ENCODE measurements around the gene TRIML1. TPM values are rescaled to one million over a fixed set of nuclear protein-coding genes. Genes with fewer than 3 reads are reported as not detected.

TRIML1 gene
- total RNA-seq, 4 donors from 2014 or later: not detected

- Histone ChIP-seq H3K9me3 (peaks cover 0 to 12% (median 0%) of the 10 kb centered on the region in 4 donors), H3K36me3 (no peaks in the 10 kb centered on the region), H3K27ac (no peak overlapping the region), H3K4me1 (no peaks in the 10 kb centered on the region), H3K4me3 (no peak overlapping the region), H3K27me3 (no peaks in the 10 kb centered on the region)
- no peak for TF ChIP-seq EP300 (IDR thresholded peaks at IDR 0.05)
- TF ChIP-seq CTCF (IDR thresholded peaks at IDR 0.05): no peak
- no peak for TF ChIP-seq POLR2A (IDR thresholded peaks at IDR 0.05)
- DNase-seq (ENCODE audit: low spot score in 2 of 2): no peak
- WGBS, 2 donors: 77 to 83% methylated on average over 6 of the region's 6 CpGs
Measured at GRCh38 chr4:188162698-188163097, 23.5 kb downstream of the TRIML1 start.

- H3K9me3 ChIP-seq: peaks cover 0 to 11% (median 0%) of the 10 kb centered on the region in 4 donors
- H3K27me3 ChIP-seq: no peaks in the 10 kb centered on the region
- no peak for DNase-seq (ENCODE audit: low spot score in 2 of 2)
- H3K4me1 ChIP-seq: no peaks in the 10 kb centered on the region
- TF ChIP-seq POLR2A (IDR thresholded peaks at IDR 0.05) (no peak), CTCF (IDR thresholded peaks at IDR 0.05) (no peak), EP300 (IDR thresholded peaks at IDR 0.05) (no peak)
- H3K36me3 ChIP-seq: no peaks in the 10 kb centered on the region
- H3K27ac ChIP-seq: no peak overlapping the region
- 68 to 76% methylated on average over 5 of the region's 5 CpGs for WGBS, 2 donors
- no peak overlapping the region for H3K4me3 ChIP-seq
Measured at GRCh38 chr4:188168726-188169373, 29.6 kb downstream of the TRIML1 start.

- Histone ChIP-seq H3K4me1 (no peaks in the 10 kb centered on the region), H3K27ac (no peak overlapping the region), H3K4me3 (no peak overlapping the region), H3K9me3 (peaks cover 0 to 7% (median 0%) of the 10 kb centered on the region in 4 donors), H3K27me3 (no peaks in the 10 kb centered on the region), H3K36me3 (no peaks in the 10 kb centered on the region)
- no peak for DNase-seq (ENCODE audit: low spot score in 2 of 2)
- TF ChIP-seq POLR2A (IDR thresholded peaks at IDR 0.05) (no peak), CTCF (IDR thresholded peaks at IDR 0.05) (no peak), EP300 (IDR thresholded peaks at IDR 0.05) (no peak)
- WGBS, 2 donors: 84 to 89% methylated on average over 2 of the region's 2 CpGs
Measured at GRCh38 chr4:188171551-188171950, 32.3 kb downstream of the TRIML1 start.

- WGBS, 2 donors: 89 to 90% methylated on average over 6 of the region's 6 CpGs
- H3K27ac ChIP-seq: no peak overlapping the region
- no peaks in the 10 kb centered on the region for H3K27me3 ChIP-seq
- H3K4me1 ChIP-seq: no peaks in the 10 kb centered on the region
- no peak for DNase-seq (ENCODE audit: low spot score in 2 of 2)
- no peaks in the 10 kb centered on the region for H3K36me3 ChIP-seq
- peaks cover 0 to 7% (median 0%) of the 10 kb centered on the region in 4 donors for H3K9me3 ChIP-seq
- no peak overlapping the region for H3K4me3 ChIP-seq
- TF ChIP-seq CTCF (IDR thresholded peaks at IDR 0.05) (no peak), EP300 (IDR thresholded peaks at IDR 0.05) (no peak), POLR2A (IDR thresholded peaks at IDR 0.05) (no peak)
Measured at GRCh38 chr4:188175288-188175687, 36.0 kb downstream of the TRIML1 start.

GRCh38 chr4:188177997-188178675 lies 38.9 kb downstream of the TRIML1 start:
- 88 to 91% methylated on average over 5 of the region's 5 CpGs for WGBS, 2 donors

More at GRCh38 chr4:188177997-188178675, 38.9 kb downstream of the TRIML1 start:
- H3K27ac ChIP-seq: no peak overlapping the region
- H3K4me1 ChIP-seq: no peaks in the 10 kb centered on the region
- TF ChIP-seq POLR2A (IDR thresholded peaks at IDR 0.05): no peak
- no peak for TF ChIP-seq EP300 (IDR thresholded peaks at IDR 0.05)
- no peak for TF ChIP-seq CTCF (IDR thresholded peaks at IDR 0.05)
- H3K9me3 ChIP-seq: no peaks in the 10 kb centered on the region
- DNase-seq (ENCODE audit: low spot score in 2 of 2): no peak
- no peaks in the 10 kb centered on the region for H3K27me3 ChIP-seq
- no peak overlapping the region for H3K4me3 ChIP-seq
- H3K36me3 ChIP-seq: no peaks in the 10 kb centered on the region
